Cardiac fibroblast (primary cell): ENCODE data around the gene SOHLH1.

Experiments
- DNase-seq, 2 donors: peaks; one replicate each; pipeline versions ENCODE4 v3.0.0 to v3.0.0-alpha.2; 2010; ENCODE audit warnings: low read depth in 2 of 2
- H3K4me3 ChIP-seq, 2 donors: replicated peaks in 1 of 2; 1 replicate in 1 of 2; 2 replicates in 1 of 2; pipeline ENCODE4 v1.5.1; 2011; ENCODE audit warnings: low read depth in 2 of 2, low read length in 2 of 2, mild to moderate bottlenecking in 2 of 2, moderate library complexity in 1 of 2
- TF ChIP-seq, protein P1 (sequence below): IDR thresholded peaks from one replicate; pipeline ENCODE4 v1.5.1; 2011; ENCODE audit warnings: low read depth, mild to moderate bottlenecking, low read length, inconsistent platforms

Gene SOHLH1

DNA sequence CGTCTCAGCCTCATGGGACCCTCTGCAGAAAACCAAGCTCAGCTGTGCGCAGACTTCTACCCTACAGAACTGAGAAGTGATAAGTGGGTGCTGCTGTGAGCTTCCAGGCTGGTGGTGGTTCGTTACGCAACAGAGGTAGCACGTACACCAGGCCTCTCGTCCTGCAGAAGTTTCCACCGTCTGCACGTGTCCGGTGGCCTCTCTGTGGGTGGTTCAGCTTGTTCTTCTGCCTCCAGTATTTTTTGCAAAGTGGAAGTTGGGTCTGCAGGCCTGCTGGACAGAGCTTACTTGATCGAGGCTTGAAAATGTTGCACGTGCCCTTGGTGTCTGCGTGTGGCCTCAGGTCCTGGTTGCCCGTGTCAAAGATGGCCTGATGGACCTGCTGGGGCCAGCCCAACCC, 30.2 kb upstream of the SOHLH1 start:
- TF ChIP-seq, protein P1, sequence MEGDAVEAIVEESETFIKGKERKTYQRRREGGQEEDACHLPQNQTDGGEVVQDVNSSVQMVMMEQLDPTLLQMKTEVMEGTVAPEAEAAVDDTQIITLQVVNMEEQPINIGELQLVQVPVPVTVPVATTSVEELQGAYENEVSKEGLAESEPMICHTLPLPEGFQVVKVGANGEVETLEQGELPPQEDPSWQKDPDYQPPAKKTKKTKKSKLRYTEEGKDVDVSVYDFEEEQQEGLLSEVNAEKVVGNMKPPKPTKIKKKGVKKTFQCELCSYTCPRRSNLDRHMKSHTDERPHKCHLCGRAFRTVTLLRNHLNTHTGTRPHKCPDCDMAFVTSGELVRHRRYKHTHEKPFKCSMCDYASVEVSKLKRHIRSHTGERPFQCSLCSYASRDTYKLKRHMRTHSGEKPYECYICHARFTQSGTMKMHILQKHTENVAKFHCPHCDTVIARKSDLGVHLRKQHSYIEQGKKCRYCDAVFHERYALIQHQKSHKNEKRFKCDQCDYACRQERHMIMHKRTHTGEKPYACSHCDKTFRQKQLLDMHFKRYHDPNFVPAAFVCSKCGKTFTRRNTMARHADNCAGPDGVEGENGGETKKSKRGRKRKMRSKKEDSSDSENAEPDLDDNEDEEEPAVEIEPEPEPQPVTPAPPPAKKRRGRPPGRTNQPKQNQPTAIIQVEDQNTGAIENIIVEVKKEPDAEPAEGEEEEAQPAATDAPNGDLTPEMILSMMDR: no peak
- DNase-seq: no peak
- no peak overlapping the region for H3K4me3 ChIP-seq

DNA sequence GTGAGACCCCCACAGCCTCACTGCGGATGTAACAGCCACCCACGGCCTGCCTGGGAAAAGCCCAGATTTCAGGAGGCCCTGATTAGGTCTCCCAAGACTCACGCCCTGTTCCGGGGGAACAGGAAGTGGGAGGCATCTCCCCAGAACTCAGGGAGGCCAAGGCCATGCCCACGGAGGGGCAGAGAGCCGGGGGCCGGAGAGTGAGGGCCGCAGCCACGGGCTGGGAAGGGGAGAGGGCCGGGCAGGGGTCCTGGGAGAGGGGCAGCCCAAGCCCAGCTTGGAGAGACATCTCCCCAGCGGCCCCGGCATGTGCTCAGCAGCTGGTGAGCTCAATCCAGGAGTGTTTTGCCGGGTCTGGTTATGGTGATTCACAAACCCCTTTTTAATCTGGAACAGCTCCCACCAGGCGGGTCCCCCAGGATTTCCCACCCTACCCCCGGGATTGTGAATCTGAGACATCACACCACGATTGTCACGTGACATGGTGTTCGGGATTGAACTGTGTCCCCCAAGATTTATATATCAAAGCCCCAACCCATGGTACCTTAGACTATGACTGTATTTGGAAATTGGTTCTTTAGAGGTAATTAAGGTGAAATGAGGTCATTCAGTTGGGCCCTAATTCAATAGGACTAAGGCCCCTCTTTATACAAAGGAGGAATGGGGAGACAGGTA, 29.3 kb upstream of the SOHLH1 start:
- H3K4me3 ChIP-seq: no peak overlapping the region
- no peak for DNase-seq
- TF ChIP-seq, protein P1: no peak

DNA sequence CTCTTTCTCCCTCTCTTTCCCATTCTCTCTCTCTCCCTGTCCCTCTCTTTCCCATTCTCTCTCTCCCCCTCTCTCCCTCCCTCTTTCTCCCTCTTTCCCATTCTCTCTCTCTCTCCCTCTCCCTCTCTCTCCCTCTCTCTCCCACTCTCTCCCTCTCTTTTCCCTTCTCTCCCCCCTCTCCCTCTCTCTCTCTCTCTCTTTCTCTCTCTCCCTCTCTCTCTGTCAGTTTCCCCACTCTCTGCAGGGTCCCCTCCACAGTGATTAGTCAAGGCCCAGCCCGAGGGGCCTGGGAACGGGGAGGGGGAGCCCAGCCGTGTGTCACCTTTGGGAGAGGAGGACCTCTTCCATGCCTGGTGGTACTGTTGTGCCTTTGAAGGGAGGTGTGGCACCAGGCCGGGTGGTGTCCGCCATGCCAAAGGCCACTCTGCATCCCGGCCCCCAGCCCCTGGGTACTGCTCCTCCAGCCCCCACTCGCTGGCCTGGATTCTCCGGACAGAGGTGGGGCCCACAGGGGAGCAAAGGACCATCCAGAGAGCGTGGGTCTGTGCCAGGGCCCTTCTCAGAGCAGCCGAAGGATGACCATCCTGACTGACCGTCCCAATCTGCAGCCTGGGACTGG, 28.1 kb upstream of the SOHLH1 start:
- DNase-seq: no peak
- H3K4me3 ChIP-seq: no peak overlapping the region
- TF ChIP-seq, protein P1: no peak

DNA sequence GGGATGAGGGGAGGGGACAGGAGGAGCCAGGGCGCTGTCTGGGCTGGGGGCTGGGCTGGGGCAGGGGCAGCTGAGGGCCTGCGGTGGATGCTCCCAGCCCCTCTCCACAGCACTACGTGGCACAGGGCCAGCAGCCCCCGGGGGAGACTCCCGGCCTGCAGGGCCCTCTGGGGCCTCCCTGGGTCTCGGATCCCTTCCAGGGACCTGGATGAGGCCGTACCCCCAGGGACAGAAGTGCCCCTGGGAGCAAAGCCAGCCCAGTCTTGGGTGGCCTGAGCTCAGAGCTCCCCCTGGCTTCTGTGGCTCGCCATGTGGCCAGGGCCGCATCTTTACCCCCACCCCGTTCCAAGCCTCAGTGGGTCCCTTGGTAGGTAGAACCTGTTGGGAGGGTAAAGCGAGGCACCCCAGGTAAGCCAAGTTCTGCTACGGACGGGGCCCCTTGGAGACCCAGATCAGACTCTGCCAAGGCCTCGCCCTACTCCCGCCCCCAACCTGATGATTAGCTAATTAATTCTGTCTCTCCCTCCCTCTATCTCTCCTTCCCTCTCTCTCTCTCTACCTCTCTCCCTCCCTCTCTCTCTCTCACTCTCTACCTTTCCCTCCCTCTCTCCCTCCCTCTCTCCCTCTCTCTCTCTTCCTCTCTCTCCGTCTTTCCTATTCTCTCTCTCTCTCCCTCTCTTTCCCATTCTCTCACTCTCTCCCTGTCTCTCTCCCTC, 27.0 kb upstream of the SOHLH1 start:
- TF ChIP-seq, protein P1: no peak
- H3K4me3 ChIP-seq: no peak overlapping the region
- DNase-seq: no peak

DNA sequence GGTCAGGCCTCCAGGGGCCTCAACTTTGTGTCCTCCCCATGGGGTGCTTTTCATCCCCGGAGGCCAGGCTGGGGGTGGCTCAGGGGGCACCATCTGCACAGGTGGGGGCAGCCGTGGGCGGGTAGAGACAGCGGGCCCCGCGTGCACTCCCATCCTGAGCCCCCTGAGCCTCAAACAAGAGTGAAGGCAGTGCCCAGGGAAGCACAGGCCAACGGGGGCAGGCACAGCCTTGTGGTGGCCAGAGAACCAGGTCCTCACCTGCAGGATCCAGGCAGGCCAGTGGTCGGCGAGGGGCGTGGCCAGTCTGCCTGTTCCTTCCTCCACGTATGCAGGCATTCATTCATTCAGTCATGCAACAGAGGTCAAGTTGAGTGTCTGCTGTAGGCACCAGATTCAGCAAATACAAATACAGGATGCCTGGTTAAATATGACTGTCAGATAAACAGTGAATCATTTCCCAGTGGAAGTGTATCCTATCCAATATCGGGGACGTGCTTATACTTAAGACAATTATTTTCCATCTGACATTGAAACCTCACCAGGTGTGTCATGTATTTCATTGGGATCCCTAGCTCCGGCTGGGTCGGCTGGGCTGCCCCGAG, 25.0 kb upstream of the SOHLH1 start:
- no peak overlapping the region for H3K4me3 ChIP-seq
- peak; percentile 19 to 28 for DNase-seq
- TF ChIP-seq, protein P1: no peak

DNA sequence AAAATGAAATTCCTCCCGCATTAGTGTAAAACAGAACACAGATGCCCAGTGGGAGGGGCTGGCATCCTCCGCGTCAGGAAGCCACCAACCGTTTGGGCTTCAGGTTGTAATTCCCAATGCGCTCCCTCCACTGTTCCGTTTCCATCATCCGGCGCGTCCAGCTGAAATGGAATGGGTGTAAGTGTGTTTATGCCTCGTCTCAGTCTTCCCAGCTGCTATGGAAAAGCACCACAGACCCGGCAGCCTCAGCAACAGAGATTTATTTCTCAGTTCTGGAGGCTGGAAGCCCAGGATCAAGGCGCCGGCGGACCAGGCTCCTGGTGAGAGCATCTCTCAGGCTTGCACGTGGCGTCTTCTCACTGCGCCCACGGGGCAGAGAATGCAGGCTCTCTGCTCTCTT, 23.1 kb upstream of the SOHLH1 start:
- H3K4me3 ChIP-seq: no peak overlapping the region
- TF ChIP-seq, protein P1: no peak
- DNase-seq: no peak
